HEK293 (cell line): ENCODE results near the gene MCF2L.

ENCODE experiments used
- CTCF ChIA-PET: fragments of 350-600 bp; formaldehyde crosslinking; extraction: SDS; loops from one replicate; lab custom pipeline; 2021; ENCODE audit warnings: antibody characterized with exemption; lab: Yijun Ruan, JAX
- POLR2A ChIA-PET: fragments of 300-600 bp; formaldehyde crosslinking; extraction: SDS; loops from one replicate; lab custom pipeline; 2020; ENCODE audit warnings: antibody characterized with exemption, inconsistent platforms; lab: Yijun Ruan, JAX
- H3K27ac ChIP-seq: fragments of 200-500 bp; sonication (Bioruptor generic); 2 replicates; pipeline ENCODE4 v1.5.1; 2014; ENCODE audit warnings: low read depth, low read length, control low read depth, inconsistent platforms; ENCODE audit errors: extremely low read depth
- H3K36me3 ChIP-seq, 2 experiments: fragments of 200-500 bp in 1 of 2; sonication (Bioruptor generic) in 1 of 2; 1 replicate in 1 of 2; 2 replicates in 1 of 2; pipeline ENCODE4 v1.5.1; 2014 to 2017; ENCODE audit warnings: inconsistent platforms in 2 of 2, low read length in 2 of 2; ENCODE audit not compliant: control insufficient read depth in 2 of 2, insufficient read depth in 1 of 2
- H3K4me1 ChIP-seq: fragments of 200-500 bp; sonication (Bioruptor generic); 2 replicates; pipeline ENCODE4 v1.5.1; 2014; ENCODE audit warnings: mild to moderate bottlenecking, low read length, inconsistent platforms; ENCODE audit not compliant: control insufficient read depth, insufficient read depth
- H3K4me3 ChIP-seq: 2 replicates; pipeline ENCODE4 v1.5.1; 2011; ENCODE audit warnings: low read depth, mild to moderate bottlenecking, control low read depth, low read length, moderate library complexity
- H3K9me3 ChIP-seq: fragments of 200-500 bp; sonication (Bioruptor generic); 2 replicates; pipeline ENCODE4 v1.5.1; 2014; ENCODE audit warnings: low read depth, low read length, inconsistent platforms; ENCODE audit not compliant: control insufficient read depth, insufficient read depth
- EGR2 ChIP-seq: fragments of 450-650 bp; formaldehyde crosslinking; IDR thresholded peaks from 2 replicates; pipeline ENCODE4 v1.5.1; 2016; ENCODE audit warnings: low read depth, missing biosample characterization, missing genetic modification characterization
- GLI4 ChIP-seq: fragments of 450-650 bp; formaldehyde crosslinking; IDR thresholded peaks from 2 replicates; pipeline ENCODE4 v1.5.1; 2016; ENCODE audit warnings: missing biosample characterization, missing genetic modification characterization
- KLF16 ChIP-seq: fragments of 450-650 bp; formaldehyde crosslinking; IDR thresholded peaks from 2 replicates; pipeline ENCODE4 v1.5.1; 2017; ENCODE audit warnings: missing biosample characterization, missing genetic modification characterization
- KLF8 ChIP-seq: fragments of 450-650 bp; formaldehyde crosslinking; IDR thresholded peaks from 2 replicates; pipeline ENCODE4 v1.5.1; 2016; ENCODE audit warnings: missing biosample characterization, missing genetic modification characterization
- MZF1 ChIP-seq: fragments of 450-650 bp; formaldehyde crosslinking; IDR thresholded peaks from 2 replicates; pipeline ENCODE4 v1.5.1; 2017; ENCODE audit warnings: missing biosample characterization, missing genetic modification characterization, borderline replicate concordance
- SP7 ChIP-seq: fragments of 450-650 bp; formaldehyde crosslinking; IDR thresholded peaks from 2 replicates; pipeline ENCODE4 v1.5.1; 2016; ENCODE audit warnings: missing biosample characterization, missing genetic modification characterization
- TCF7L2 ChIP-seq: IDR thresholded peaks from 2 replicates; pipeline ENCODE4 v1.6.1; 2011; ENCODE audit warnings: low read depth, mild to moderate bottlenecking, inconsistent platforms, low read length, moderate library complexity, borderline replicate concordance
- ZBTB8A ChIP-seq: fragments of 450-650 bp; formaldehyde crosslinking; IDR thresholded peaks from 2 replicates; pipeline ENCODE4 v1.5.1; 2016; ENCODE audit warnings: missing biosample characterization, missing genetic modification characterization
- ZFHX2 ChIP-seq: fragments of 450-650 bp; formaldehyde crosslinking; conservative IDR thresholded peaks from 2 replicates; pipeline ENCODE4 v1.5.1; 2016; ENCODE audit warnings: missing biosample characterization, missing genetic modification characterization
- ZFP3 ChIP-seq: fragments of 450-650 bp; formaldehyde crosslinking; IDR thresholded peaks from 2 replicates; pipeline ENCODE4 v1.5.1; 2016; ENCODE audit warnings: low read depth, missing biosample characterization, missing genetic modification characterization
- ZNF16 ChIP-seq: fragments of 450-650 bp; formaldehyde crosslinking; IDR thresholded peaks from 2 replicates; pipeline ENCODE4 v1.5.1; 2016; ENCODE audit warnings: low read depth, missing biosample characterization, missing genetic modification characterization
- ZNF184 ChIP-seq: fragments of 450-650 bp; IDR thresholded peaks from 2 replicates; pipeline ENCODE4 v1.5.1; 2018; ENCODE audit warnings: missing biosample characterization, mild to moderate bottlenecking, missing genetic modification characterization
- ZNF202 ChIP-seq: fragments of 450-650 bp; formaldehyde crosslinking; IDR thresholded peaks from 2 replicates; pipeline ENCODE4 v1.5.1; 2016; ENCODE audit warnings: missing biosample characterization, missing genetic modification characterization, borderline replicate concordance
- ZNF214 ChIP-seq: fragments of 450-650 bp; formaldehyde crosslinking; IDR thresholded peaks from 2 replicates; pipeline ENCODE4 v1.5.1; 2017; ENCODE audit warnings: missing biosample characterization, mild to moderate bottlenecking, missing genetic modification characterization, borderline replicate concordance
- ZNF239 ChIP-seq: fragments of 450-650 bp; formaldehyde crosslinking; IDR thresholded peaks from 2 replicates; pipeline ENCODE4 v1.5.1; 2016; ENCODE audit warnings: missing biosample characterization, missing genetic modification characterization
- ZNF292 ChIP-seq: fragments of 450-650 bp; formaldehyde crosslinking; IDR thresholded peaks from 2 replicates; pipeline ENCODE4 v1.5.1; 2016; ENCODE audit warnings: low read depth, missing biosample characterization, missing genetic modification characterization, borderline replicate concordance
- ZNF335 ChIP-seq: fragments of 450-650 bp; formaldehyde crosslinking; conservative IDR thresholded peaks from 2 replicates; pipeline ENCODE4 v1.5.1; 2016; ENCODE audit warnings: missing biosample characterization, missing genetic modification characterization
- ZNF350 ChIP-seq: fragments of 450-650 bp; formaldehyde crosslinking; IDR thresholded peaks from 2 replicates; pipeline ENCODE4 v1.5.0; 2017; ENCODE audit warnings: missing biosample characterization, mild to moderate bottlenecking, missing genetic modification characterization
- ZNF426 ChIP-seq: fragments of 450-650 bp; formaldehyde crosslinking; IDR thresholded peaks from 2 replicates; pipeline ENCODE4 v1.5.1; 2017; ENCODE audit warnings: missing biosample characterization, missing genetic modification characterization, mild to moderate bottlenecking, inconsistent platforms, moderate library complexity
- ZNF548 ChIP-seq: fragments of 450-650 bp; formaldehyde crosslinking; IDR thresholded peaks from 2 replicates; pipeline ENCODE4 v1.5.1; 2016; ENCODE audit warnings: missing biosample characterization, missing genetic modification characterization
- ZNF549 ChIP-seq: fragments of 450-650 bp; IDR thresholded peaks from 2 replicates; pipeline ENCODE4 v1.5.1; 2018; ENCODE audit warnings: missing biosample characterization, missing genetic modification characterization, mild to moderate bottlenecking, inconsistent platforms, moderate library complexity
- ZXDB ChIP-seq: fragments of 450-650 bp; formaldehyde crosslinking; IDR thresholded peaks from 2 replicates; pipeline ENCODE4 v1.5.1; 2016; ENCODE audit warnings: missing biosample characterization, missing genetic modification characterization
- TF ChIP-seq, protein P1 (sequence below): fragments of 450-650 bp; formaldehyde crosslinking; IDR thresholded peaks from 2 replicates; pipeline ENCODE4 v1.5.1; 2016; ENCODE audit warnings: missing biosample characterization, missing genetic modification characterization
- TF ChIP-seq, protein P2 (sequence below): fragments of 450-650 bp; formaldehyde crosslinking; IDR thresholded peaks from 2 replicates; pipeline ENCODE4 v1.5.1; 2017; ENCODE audit warnings: missing biosample characterization, missing genetic modification characterization

Gene MCF2L

DNA sequence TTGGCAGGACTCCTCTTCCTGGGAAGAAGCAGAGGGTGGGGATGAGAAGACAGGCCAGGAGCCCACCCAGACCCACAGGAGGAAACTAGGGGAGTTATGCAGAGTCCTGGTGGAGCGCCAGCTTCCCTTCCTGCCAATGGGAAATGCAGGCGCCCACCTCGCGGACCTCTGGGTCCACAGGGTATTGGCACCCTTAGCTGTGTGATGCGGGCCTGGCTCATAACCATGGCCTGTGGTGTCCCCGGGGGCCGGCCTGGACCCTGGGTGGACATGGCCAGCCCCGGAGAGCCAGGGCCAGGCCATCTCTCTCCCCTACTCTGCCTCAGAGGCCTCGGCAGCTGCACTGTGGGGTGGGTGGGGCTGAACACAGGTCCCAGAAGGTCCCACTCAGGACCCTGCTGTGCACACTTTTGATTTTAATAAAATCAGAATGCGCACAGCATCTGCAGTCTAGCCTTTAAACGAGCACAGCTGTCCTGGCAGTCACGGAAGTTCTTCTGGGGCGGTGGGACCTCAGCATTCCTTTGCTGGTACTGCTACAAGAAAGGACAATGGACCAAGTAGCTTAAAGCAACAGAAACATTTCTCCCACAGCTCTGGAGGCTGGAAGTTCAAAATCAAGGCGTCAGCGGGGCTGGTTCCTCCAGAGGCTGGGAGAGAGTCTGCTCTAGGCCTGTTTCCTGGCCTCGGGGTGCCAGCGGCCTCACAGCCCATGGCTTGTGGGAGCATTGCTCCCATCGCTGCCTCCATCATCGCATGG is 155.4 kb downstream of the MCF2L start:
- ChIA-PET POLR2A (no interaction called here), CTCF (interaction anchor here (0.7 kb wide), 2 partner anchors 8 to 77 kb away, joined by 3 to 4 read pairs; no protein-coding TSS in a partner anchor)
- Histone ChIP-seq H3K4me1 (no peaks in the 10 kb centered on the region), H3K9me3 (no peaks in the 10 kb centered on the region), H3K36me3 (no peaks in the 10 kb centered on the region), H3K27ac (no peak overlapping the region), H3K4me3 (no peak overlapping the region)
- TF ChIP-seq ZNF335 (tag by site-specific recombination), result no peak
- TF ChIP-seq ZNF548, result peak; percentile 52; the same call in 1 of the 2 replicates

DNA sequence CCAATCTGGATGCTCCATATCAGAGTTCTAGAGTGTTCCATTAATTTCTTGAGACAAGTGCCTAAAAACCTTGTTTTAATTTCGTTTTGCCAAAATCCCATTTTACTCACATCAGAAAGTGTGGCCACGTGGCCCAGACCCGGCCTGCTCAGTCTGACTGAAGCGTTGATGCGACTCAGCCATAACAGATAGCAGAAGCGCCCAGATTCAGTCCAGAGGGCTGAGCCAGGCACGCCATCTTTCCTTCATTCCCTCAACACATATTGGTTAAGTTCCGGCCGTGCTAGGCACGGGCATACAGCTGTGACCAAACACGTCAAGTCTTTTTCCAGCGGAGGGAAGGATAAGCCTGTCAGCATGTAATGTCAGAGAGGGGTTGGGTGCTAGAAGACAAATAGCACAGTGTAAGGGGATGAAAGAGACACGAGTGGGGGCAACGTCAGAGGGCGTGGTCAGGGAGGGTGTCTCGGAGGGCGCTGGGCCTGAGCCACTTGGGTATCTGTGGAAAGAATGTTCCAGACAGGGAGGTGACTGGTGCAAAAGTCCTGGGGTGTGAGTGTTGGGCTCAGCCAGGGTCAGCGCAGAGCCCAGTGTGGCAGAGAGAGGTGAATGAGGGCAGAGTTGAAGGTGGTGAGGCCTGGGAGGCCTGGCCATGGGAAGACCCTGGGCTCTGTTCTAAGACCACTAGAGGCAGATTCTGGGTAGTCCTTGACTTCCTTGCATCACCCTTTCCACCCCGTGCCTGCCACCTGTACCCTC is 156.7 kb downstream of the MCF2L start:
- H3K9me3 ChIP-seq, result no peaks in the 10 kb centered on the region
- ChIA-PET CTCF (interaction anchor here (0.7 kb wide), 1 partner anchor 9 kb away, joined by 3 read pairs; no protein-coding TSS in a partner anchor), POLR2A (no interaction called here)
- H3K4me3 ChIP-seq, result no peak overlapping the region
- no peaks in the 10 kb centered on the region for H3K4me1 ChIP-seq
- H3K27ac ChIP-seq, result no peak overlapping the region
- H3K36me3 ChIP-seq, result no peaks in the 10 kb centered on the region
- TF ChIP-seq MZF1 (tag by site-specific recombination) (no peak), ZNF239 (no peak), TCF7L2 (no peak), ZNF549 (no peak), KLF16 (no peak), SP7 (no peak), ZXDB (tag by site-specific recombination) (no peak), ZFP3 (tag by site-specific recombination) (no peak), ZNF350 (tag by site-specific recombination) (no peak), ZBTB8A (tag by site-specific recombination) (no peak), ZNF202 (no peak), ZNF16 (no peak)
- TF ChIP-seq, all 188 proteins: peak for 0

DNA sequence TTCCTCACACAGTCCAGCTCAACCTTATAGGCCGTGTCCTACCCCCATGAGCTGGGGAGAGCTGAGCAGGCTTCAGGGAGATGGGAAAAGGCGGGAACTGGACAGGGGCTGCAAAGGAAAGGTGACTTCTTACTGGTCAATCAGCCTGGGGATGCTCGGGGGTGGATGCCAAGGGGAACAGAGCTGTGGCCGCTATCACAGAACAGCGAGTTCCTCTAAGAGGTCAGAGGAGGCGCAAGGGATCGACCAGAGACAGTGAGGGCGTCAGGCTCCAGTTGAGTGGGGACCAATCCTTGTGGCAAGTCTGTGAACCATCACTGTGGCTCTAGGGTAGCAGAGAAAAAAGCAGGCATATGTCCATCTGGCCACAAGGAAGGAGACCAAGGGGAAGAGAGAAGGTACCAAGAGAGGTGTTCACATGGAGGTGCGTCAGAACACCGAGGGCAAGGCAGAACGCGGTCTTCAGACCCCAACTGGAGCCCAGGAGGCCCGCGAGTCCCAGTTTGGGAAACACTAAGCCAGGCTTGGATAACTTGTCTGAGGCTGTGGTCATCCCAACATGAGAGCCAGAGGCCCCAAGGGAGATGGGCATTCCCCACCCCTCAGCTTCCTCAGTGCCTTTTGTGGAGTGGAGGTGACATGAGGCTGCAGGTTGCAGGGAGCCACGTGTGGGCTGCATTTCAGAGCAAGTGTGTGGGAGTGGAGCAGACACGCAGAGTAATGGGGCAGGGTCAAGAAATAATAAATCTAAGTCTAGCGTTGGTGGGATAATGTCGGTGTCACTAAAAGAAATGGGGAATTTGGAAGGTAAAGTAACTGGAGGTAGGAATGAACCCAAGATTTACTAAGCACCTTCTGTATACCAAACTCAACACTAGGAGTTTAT is 157.5 kb downstream of the MCF2L start:
- Histone ChIP-seq H3K4me1 (no peaks in the 10 kb centered on the region), H3K9me3 (no peaks in the 10 kb centered on the region), H3K27ac (no peak overlapping the region), H3K4me3 (no peak overlapping the region), H3K36me3 (no peaks in the 10 kb centered on the region)
- peak; percentile 68 for TF ChIP-seq ZFHX2
- peak; percentile 66 for TF ChIP-seq EGR2 (tag by site-specific recombination)
- no peak for TF ChIP-seq ZNF426 (tag by site-specific recombination)
- ChIA-PET POLR2A (interaction anchor here (0.5 kb wide), 1 partner anchor 464 kb away, joined by 5 read pairs; no protein-coding TSS in a partner anchor), CTCF (interaction anchor here (0.5 to 0.7 kb wide), 2 partner anchors 314 to 1652 kb away, joined by 3 read pairs; no protein-coding TSS in a partner anchor)

DNA sequence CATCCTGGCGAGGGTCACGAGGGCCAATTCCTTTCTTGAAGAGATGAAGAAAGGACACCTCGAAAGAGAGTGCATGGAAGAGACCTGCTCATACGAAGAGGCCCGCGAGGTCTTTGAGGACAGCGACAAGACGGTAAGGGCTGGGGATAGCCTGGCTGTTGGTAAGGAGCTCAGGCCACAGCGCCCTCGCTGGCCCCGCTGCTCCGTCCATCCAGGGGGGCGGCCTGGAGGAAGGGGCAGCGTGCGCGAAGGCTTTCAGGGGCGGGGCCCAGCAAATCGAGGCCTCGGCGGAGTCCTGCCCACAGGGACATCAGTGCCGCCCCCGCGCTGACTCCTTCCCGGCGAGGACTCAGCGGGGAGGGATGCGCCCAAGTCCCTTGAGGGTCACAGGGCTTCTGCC is 160.5 kb downstream of the MCF2L start:
- no peaks in the 10 kb centered on the region for H3K9me3 ChIP-seq
- ChIA-PET POLR2A (no interaction called here), CTCF (no interaction called here)
- no peak for TF ChIP-seq KLF8 (tag by site-specific recombination)
- TF ChIP-seq, protein P1, sequence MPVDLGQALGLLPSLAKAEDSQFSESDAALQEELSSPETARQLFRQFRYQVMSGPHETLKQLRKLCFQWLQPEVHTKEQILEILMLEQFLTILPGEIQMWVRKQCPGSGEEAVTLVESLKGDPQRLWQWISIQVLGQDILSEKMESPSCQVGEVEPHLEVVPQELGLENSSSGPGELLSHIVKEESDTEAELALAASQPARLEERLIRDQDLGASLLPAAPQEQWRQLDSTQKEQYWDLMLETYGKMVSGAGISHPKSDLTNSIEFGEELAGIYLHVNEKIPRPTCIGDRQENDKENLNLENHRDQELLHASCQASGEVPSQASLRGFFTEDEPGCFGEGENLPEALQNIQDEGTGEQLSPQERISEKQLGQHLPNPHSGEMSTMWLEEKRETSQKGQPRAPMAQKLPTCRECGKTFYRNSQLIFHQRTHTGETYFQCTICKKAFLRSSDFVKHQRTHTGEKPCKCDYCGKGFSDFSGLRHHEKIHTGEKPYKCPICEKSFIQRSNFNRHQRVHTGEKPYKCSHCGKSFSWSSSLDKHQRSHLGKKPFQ (tag by site-specific recombination), result no peak
- no peak for TF ChIP-seq ZNF292 (tag by site-specific recombination)
- TF ChIP-seq ZNF214 (tag by site-specific recombination), result no peak
- no peak for TF ChIP-seq ZFHX2
- TF ChIP-seq GLI4 (tag by site-specific recombination), result no peak
- TF ChIP-seq, protein P2, sequence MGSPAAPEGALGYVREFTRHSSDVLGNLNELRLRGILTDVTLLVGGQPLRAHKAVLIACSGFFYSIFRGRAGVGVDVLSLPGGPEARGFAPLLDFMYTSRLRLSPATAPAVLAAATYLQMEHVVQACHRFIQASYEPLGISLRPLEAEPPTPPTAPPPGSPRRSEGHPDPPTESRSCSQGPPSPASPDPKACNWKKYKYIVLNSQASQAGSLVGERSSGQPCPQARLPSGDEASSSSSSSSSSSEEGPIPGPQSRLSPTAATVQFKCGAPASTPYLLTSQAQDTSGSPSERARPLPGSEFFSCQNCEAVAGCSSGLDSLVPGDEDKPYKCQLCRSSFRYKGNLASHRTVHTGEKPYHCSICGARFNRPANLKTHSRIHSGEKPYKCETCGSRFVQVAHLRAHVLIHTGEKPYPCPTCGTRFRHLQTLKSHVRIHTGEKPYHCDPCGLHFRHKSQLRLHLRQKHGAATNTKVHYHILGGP (tag by site-specific recombination), result no peak
- no peak for TF ChIP-seq ZNF184 (tag by site-specific recombination)
- no peak overlapping the region for H3K27ac ChIP-seq
- H3K36me3 ChIP-seq, result no peaks in the 10 kb centered on the region
- H3K4me1 ChIP-seq, result no peaks in the 10 kb centered on the region
- no peak overlapping the region for H3K4me3 ChIP-seq
